ENCODE data around the gene PCSK9. TPM values are rescaled to one million over a fixed set of nuclear protein-coding genes. Genes with fewer than 3 reads are reported as not detected.

PCSK9 gene
- total and polyA plus RNA-seq, 3 experiments from 2014 or later: not detected

- ChIA-PET POLR2A (no interaction called here), CTCF (interaction anchor here (1.5 kb wide), 1 partner anchor 9 kb away, joined by 3 read pairs; no protein-coding TSS in a partner anchor)
- no peak overlapping the region for H3K27ac Mint-ChIP-seq
- peaks cover 0 to 1% (median 0%) of the 10 kb centered on the region in 3 donors for H3K36me3 Mint-ChIP-seq
- H3K27me3 Mint-ChIP-seq: peaks cover 0 to 6% of the 10 kb centered on the region in 2 donors
- no peaks in the 10 kb centered on the region for H3K4me1 Mint-ChIP-seq
- no peaks in the 10 kb centered on the region for H3K9me3 Mint-ChIP-seq
- H3K27ac ChIP-seq (ENCODE audit: low read depth, low read length): no peak overlapping the region
- H3K4me3 Mint-ChIP-seq: no peak overlapping the region
- H3K4me3 ChIP-seq (ENCODE audit: low read length): no peak overlapping the region
- H3K27me3 ChIP-seq (ENCODE audit: insufficient read depth, low read length, poor library complexity, severe bottlenecking): no peaks in the 10 kb centered on the region
- H3K9me3 ChIP-seq (ENCODE audit: low read length): no peaks in the 10 kb centered on the region
- no peak for DNase-seq
- no peaks in the 10 kb centered on the region for H3K36me3 ChIP-seq (ENCODE audit: insufficient read depth, low read length)
- no peaks in the 10 kb centered on the region for H3K4me1 ChIP-seq (ENCODE audit: insufficient read depth, low read length)
Measured at GRCh38 chr1:55049271-55049913, 10.0 kb downstream of the PCSK9 start.

GRCh38 chr1:55049914-55050278 lies 10.5 kb downstream of the PCSK9 start:
- DNase-seq: no peak
- ChIA-PET CTCF (interaction anchor here (1.5 kb wide), 1 partner anchor 9 kb away, joined by 3 read pairs; no protein-coding TSS in a partner anchor), POLR2A (no interaction called here)
- no peaks in the 10 kb centered on the region for H3K9me3 Mint-ChIP-seq
- H3K36me3 Mint-ChIP-seq: peaks cover 0 to 1% (median 0%) of the 10 kb centered on the region in 3 donors
- H3K4me3 ChIP-seq (ENCODE audit: low read length): no peak overlapping the region
- H3K27ac Mint-ChIP-seq: no peak overlapping the region
- H3K27me3 Mint-ChIP-seq: peaks cover 0 to 6% of the 10 kb centered on the region in 2 donors
- no peaks in the 10 kb centered on the region for H3K9me3 ChIP-seq (ENCODE audit: low read length)
- H3K36me3 ChIP-seq (ENCODE audit: insufficient read depth, low read length): no peaks in the 10 kb centered on the region
- H3K4me1 Mint-ChIP-seq: no peaks in the 10 kb centered on the region
- H3K4me3 Mint-ChIP-seq: no peak overlapping the region
- H3K27ac ChIP-seq (ENCODE audit: low read depth, low read length): no peak overlapping the region
- no peaks in the 10 kb centered on the region for H3K27me3 ChIP-seq (ENCODE audit: insufficient read depth, low read length, poor library complexity, severe bottlenecking)
- no peaks in the 10 kb centered on the region for H3K4me1 ChIP-seq (ENCODE audit: insufficient read depth, low read length)

- Histone ChIP-seq H3K27me3 (ENCODE audit: insufficient read depth, low read length, poor library complexity, severe bottlenecking) (no peaks in the 10 kb centered on the region), H3K36me3 (ENCODE audit: insufficient read depth, low read length) (no peaks in the 10 kb centered on the region), H3K9me3 (ENCODE audit: low read length) (no peaks in the 10 kb centered on the region), H3K27ac (ENCODE audit: low read depth, low read length) (no peak overlapping the region), H3K4me3 (ENCODE audit: low read length) (no peak overlapping the region), H3K4me1 (ENCODE audit: insufficient read depth, low read length) (no peaks in the 10 kb centered on the region)
- POLR2A ChIA-PET: no interaction called here
- DNase-seq: no peak
- Mint-ChIP-seq H3K4me3 (no peak overlapping the region), H3K27ac (no peak overlapping the region), H3K4me1 (no peaks in the 10 kb centered on the region), H3K9me3 (no peaks in the 10 kb centered on the region), H3K27me3 (peaks cover 0 to 5% of the 10 kb centered on the region in 2 donors), H3K36me3 (peaks cover 0 to 1% (median 0%) of the 10 kb centered on the region in 3 donors)
- CTCF ChIA-PET: interaction anchor here (1.5 kb wide), 1 partner anchor 10 kb away, joined by 3 read pairs; no protein-coding TSS in a partner anchor
Measured at GRCh38 chr1:55050283-55050682, 10.9 kb downstream of the PCSK9 start.

- DNase-seq: no peak
Measured at GRCh38 chr1:55051169-55051568, 11.8 kb downstream of the PCSK9 start.

GRCh38 chr1:55051621-55052020 lies 12.3 kb downstream of the PCSK9 start:
- no peaks in the 10 kb centered on the region for H3K9me3 ChIP-seq (ENCODE audit: low read length)
- H3K4me1 Mint-ChIP-seq: no peaks in the 10 kb centered on the region
- no peaks in the 10 kb centered on the region for H3K4me1 ChIP-seq (ENCODE audit: insufficient read depth, low read length)
- no peak overlapping the region for H3K4me3 Mint-ChIP-seq
- H3K27me3 Mint-ChIP-seq: peaks cover 0 to 1% of the 10 kb centered on the region in 2 donors
- no peaks in the 10 kb centered on the region for H3K36me3 ChIP-seq (ENCODE audit: insufficient read depth, low read length)
- H3K27me3 ChIP-seq (ENCODE audit: insufficient read depth, low read length, poor library complexity, severe bottlenecking): no peaks in the 10 kb centered on the region
- POLR2A ChIA-PET: no interaction called here
- CTCF ChIA-PET: no interaction called here
- no peak overlapping the region for H3K27ac ChIP-seq (ENCODE audit: low read depth, low read length)
- H3K9me3 Mint-ChIP-seq: no peaks in the 10 kb centered on the region
- peaks cover 0 to 1% (median 0%) of the 10 kb centered on the region in 3 donors for H3K36me3 Mint-ChIP-seq
- H3K27ac Mint-ChIP-seq: peak overlapping the region in 1 of 8 donors; percentile 5
- no peak for DNase-seq
- no peak overlapping the region for H3K4me3 ChIP-seq (ENCODE audit: low read length)

More at GRCh38 chr1:55051169-55051568, 11.8 kb downstream of the PCSK9 start:
- H3K9me3 ChIP-seq (ENCODE audit: low read length): no peaks in the 10 kb centered on the region
- no peak overlapping the region for H3K27ac ChIP-seq (ENCODE audit: low read depth, low read length)
- Mint-ChIP-seq H3K4me1 (no peaks in the 10 kb centered on the region), H3K9me3 (no peaks in the 10 kb centered on the region), H3K27ac (peak overlapping the region in 1 of 8 donors; percentile 5), H3K36me3 (peaks cover 0 to 1% (median 0%) of the 10 kb centered on the region in 3 donors), H3K27me3 (peaks cover 0 to 2% of the 10 kb centered on the region in 2 donors), H3K4me3 (no peak overlapping the region)
- no peaks in the 10 kb centered on the region for H3K27me3 ChIP-seq (ENCODE audit: insufficient read depth, low read length, poor library complexity, severe bottlenecking)
- H3K36me3 ChIP-seq (ENCODE audit: insufficient read depth, low read length): no peaks in the 10 kb centered on the region
- ChIA-PET CTCF (no interaction called here), POLR2A (no interaction called here)
- H3K4me1 ChIP-seq (ENCODE audit: insufficient read depth, low read length): no peaks in the 10 kb centered on the region
- no peak overlapping the region for H3K4me3 ChIP-seq (ENCODE audit: low read length)

- Histone ChIP-seq H3K27ac (ENCODE audit: low read depth, low read length) (no peak overlapping the region), H3K4me3 (ENCODE audit: low read length) (no peak overlapping the region), H3K4me1 (ENCODE audit: insufficient read depth, low read length) (no peaks in the 10 kb centered on the region), H3K36me3 (ENCODE audit: insufficient read depth, low read length) (no peaks in the 10 kb centered on the region), H3K27me3 (ENCODE audit: insufficient read depth, low read length, poor library complexity, severe bottlenecking) (no peaks in the 10 kb centered on the region), H3K9me3 (ENCODE audit: low read length) (no peaks in the 10 kb centered on the region)
- no peak for DNase-seq
- H3K36me3 Mint-ChIP-seq: peaks cover 0 to 1% (median 0%) of the 10 kb centered on the region in 3 donors
- H3K27ac Mint-ChIP-seq: no peak overlapping the region
- ChIA-PET CTCF (no interaction called here), POLR2A (no interaction called here)
- no peaks in the 10 kb centered on the region for H3K9me3 Mint-ChIP-seq
- peaks cover 0 to 1% of the 10 kb centered on the region in 2 donors for H3K27me3 Mint-ChIP-seq
- H3K4me1 Mint-ChIP-seq: no peaks in the 10 kb centered on the region
- no peak overlapping the region for H3K4me3 Mint-ChIP-seq
Measured at GRCh38 chr1:55052221-55053142, 13.1 kb downstream of the PCSK9 start.

GRCh38 chr1:55053265-55053954 lies 14.1 kb downstream of the PCSK9 start:
- Histone ChIP-seq H3K4me3 (ENCODE audit: low read length) (no peak overlapping the region), H3K36me3 (ENCODE audit: insufficient read depth, low read length) (no peaks in the 10 kb centered on the region), H3K9me3 (ENCODE audit: low read length) (no peaks in the 10 kb centered on the region), H3K27me3 (ENCODE audit: insufficient read depth, low read length, poor library complexity, severe bottlenecking) (no peaks in the 10 kb centered on the region), H3K4me1 (ENCODE audit: insufficient read depth, low read length) (no peaks in the 10 kb centered on the region), H3K27ac (ENCODE audit: low read depth, low read length) (no peak overlapping the region)
- Mint-ChIP-seq H3K36me3 (peaks cover 0 to 1% (median 0%) of the 10 kb centered on the region in 3 donors), H3K4me3 (no peak overlapping the region), H3K9me3 (no peaks in the 10 kb centered on the region), H3K27ac (no peak overlapping the region), H3K27me3 (no peaks in the 10 kb centered on the region), H3K4me1 (no peaks in the 10 kb centered on the region)
- CTCF ChIA-PET: no interaction called here
- POLR2A ChIA-PET: no interaction called here
- DNase-seq: no peak

- DNase-seq: no peak
- Mint-ChIP-seq H3K9me3 (no peaks in the 10 kb centered on the region), H3K4me3 (no peak overlapping the region), H3K27ac (no peak overlapping the region), H3K36me3 (no peaks in the 10 kb centered on the region), H3K4me1 (no peaks in the 10 kb centered on the region), H3K27me3 (no peaks in the 10 kb centered on the region)
- H3K36me3 ChIP-seq (ENCODE audit: insufficient read depth, low read length): no peaks in the 10 kb centered on the region
- H3K9me3 ChIP-seq (ENCODE audit: low read length): no peaks in the 10 kb centered on the region
- CTCF ChIA-PET: no interaction called here
- H3K27ac ChIP-seq (ENCODE audit: low read depth, low read length): no peak overlapping the region
- no peaks in the 10 kb centered on the region for H3K4me1 ChIP-seq (ENCODE audit: insufficient read depth, low read length)
- H3K27me3 ChIP-seq (ENCODE audit: insufficient read depth, low read length, poor library complexity, severe bottlenecking): no peaks in the 10 kb centered on the region
- POLR2A ChIA-PET: no interaction called here
- H3K4me3 ChIP-seq (ENCODE audit: low read length): no peak overlapping the region
Measured at GRCh38 chr1:55054396-55054795, 15.0 kb downstream of the PCSK9 start.

Measured in CD8-positive, alpha-beta memory T cell (primary cell).